Measurements from ENCODE around the gene RAB5IF. TPM values are rescaled to one million over a fixed set of nuclear protein-coding genes. Genes with fewer than 3 reads are reported as not detected.

The RAB5IF gene
- total RNA-seq, 1 donor from 2014 or later = 112 TPM

DNA sequence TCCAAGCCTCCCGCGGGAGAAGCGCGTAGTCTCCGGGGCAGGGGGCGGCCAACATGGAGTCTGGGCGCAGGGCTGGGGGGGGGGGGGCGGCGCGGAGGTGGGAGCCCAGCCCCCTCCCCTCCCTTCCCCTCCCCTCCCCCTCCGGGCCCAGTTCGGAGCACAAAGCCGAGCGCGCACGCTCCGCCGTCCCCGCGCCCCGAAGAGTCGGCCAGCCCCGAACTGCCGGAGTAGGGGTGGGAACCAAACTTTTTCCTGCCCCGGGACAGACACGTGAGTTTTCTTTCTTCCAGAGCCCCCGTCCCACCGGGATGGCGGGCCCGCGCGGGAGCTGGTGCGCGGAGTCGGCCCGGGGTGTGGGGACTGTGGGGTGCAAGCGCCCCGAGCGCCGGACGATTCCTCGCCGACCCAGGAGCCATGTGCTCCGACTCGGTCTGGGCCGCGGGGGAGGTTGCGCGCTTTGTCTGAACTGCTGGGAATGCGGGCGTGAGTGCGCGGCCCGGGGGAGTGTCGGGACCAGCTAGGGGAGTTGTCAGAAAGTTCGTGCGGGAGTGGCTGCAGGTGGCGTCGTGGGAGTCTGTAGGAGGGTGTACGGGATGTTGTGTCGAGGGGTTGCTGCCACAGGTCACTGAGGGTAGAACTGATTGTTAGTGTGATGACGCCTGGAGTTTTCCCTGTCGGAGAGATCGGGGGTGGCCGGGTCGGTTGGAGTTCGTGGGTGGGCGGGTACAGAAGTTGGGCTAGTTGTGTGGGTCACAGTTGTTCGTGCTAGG is 31.0 kb upstream of the RAB5IF start:
- peak overlapping the region; percentile 96 for H3K27ac Mint-ChIP-seq
- peaks cover 24% of the 10 kb centered on the region for H3K36me3 Mint-ChIP-seq (ENCODE audit: low read depth)
- DNase-seq (ENCODE audit: low spot score) = peak; percentile 32

DNA sequence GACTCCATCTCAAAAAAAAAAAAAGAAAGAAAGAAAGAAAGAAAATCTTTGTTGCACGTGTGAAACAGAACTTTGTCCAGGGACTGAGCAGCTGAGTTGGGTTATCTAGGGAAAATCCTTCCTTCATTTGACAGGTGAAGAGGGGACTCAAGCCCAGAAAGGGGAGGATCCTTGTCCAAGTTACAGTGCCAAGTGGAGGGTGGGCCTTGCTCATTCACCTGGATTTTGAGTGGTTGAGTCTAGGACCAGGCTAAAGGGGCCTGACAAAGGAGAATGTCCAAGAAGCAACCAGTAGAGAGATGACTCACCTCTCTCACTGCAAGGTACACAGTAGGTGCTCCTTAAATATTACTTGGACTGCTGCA is 29.5 kb upstream of the RAB5IF start:
- Mint-ChIP-seq H3K9me3 (no peaks in the 10 kb centered on the region), H3K4me1 (ENCODE audit: low read depth) (peaks cover 41% of the 10 kb centered on the region), H3K4me3 (peak overlapping the region; percentile 96), H3K36me3 (ENCODE audit: low read depth) (peaks cover 34% of the 10 kb centered on the region), H3K27ac (peak overlapping the region; percentile 96), H3K27me3 (ENCODE audit: insufficient read depth) (peaks cover 3% of the 10 kb centered on the region)
- no peak for DNase-seq (ENCODE audit: low spot score)
- intact Hi-C loops (cut with micrococcal nuclease) = no loop called here

More for the DNA sequence above, 31.0 kb upstream of the RAB5IF start:
- H3K4me1 Mint-ChIP-seq (ENCODE audit: low read depth) = peaks cover 37% of the 10 kb centered on the region
- H3K27me3 Mint-ChIP-seq (ENCODE audit: insufficient read depth) = peaks cover 3% of the 10 kb centered on the region
- no peaks in the 10 kb centered on the region for H3K9me3 Mint-ChIP-seq
- intact Hi-C loops (cut with micrococcal nuclease) = no loop called here
- H3K4me3 Mint-ChIP-seq = peak overlapping the region; percentile 96

DNA sequence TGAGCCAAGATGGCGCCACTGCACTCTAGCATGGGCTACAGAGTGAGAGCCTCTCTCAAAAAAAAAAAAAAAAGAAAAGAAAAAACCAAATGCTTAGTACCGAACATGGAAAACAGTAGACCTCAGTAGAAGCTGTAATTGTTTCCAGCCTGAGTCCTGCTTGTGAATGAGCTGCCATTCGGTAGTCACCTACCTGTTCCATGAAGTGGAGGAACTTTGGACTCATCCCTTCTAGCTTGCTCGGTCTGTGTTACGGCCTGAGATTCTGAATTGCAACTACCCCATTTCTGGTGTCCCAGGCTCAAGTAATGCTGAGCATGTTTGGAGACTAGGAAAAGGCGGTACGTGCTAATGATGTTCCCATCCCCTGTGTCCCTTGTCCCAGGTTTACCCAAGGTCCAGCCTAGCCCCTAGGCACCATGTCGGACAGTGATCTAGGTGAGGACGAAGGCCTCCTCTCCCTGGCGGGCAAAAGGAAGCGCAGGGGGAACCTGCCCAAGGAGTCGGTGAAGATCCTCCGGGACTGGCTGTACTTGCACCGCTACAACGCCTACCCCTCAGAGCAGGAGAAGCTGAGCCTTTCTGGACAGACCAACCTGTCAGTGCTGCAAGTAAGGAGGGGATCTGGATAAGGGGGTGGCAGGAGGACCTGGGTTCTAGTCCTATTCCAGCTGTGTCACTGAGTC is 27.1 kb upstream of the RAB5IF start:
- Mint-ChIP-seq H3K27me3 (ENCODE audit: insufficient read depth) (no peaks in the 10 kb centered on the region), H3K27ac (no peak overlapping the region), H3K4me3 (no peak overlapping the region), H3K9me3 (no peaks in the 10 kb centered on the region), H3K4me1 (ENCODE audit: low read depth) (peaks cover 37% of the 10 kb centered on the region), H3K36me3 (ENCODE audit: low read depth) (peaks cover 44% of the 10 kb centered on the region)
- intact Hi-C loops (cut with micrococcal nuclease) = no loop called here
- no peak for DNase-seq (ENCODE audit: low spot score)

DNA sequence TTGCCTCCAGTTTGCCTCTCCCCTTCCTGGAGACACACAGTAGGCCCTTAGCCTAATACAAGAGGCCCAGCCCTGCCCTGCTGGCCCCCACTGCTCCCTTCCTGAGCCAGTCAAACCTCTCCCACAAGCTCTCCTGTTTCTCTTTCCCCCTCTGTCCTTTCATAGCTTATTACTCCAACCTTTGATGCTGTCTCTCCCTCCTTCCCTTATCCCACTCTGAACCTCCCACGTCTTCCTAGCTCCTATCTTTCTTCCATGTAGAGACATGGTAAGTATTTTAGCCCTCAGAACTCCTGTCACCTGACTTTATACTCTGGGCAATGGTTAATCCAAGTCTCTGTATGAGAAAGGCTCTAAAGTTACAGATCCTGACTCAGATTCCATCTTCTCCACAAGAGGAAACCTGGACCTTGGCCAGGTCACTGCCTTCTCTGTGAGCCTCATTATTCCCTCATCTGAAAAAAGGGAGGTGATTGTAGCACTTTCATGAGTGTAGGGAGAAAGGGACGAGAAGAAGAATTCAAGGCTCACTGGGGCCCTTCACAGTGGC is 25.5 kb upstream of the RAB5IF start:
- intact Hi-C loops (cut with micrococcal nuclease) = no loop called here
- H3K36me3 Mint-ChIP-seq (ENCODE audit: low read depth) = peaks cover 44% of the 10 kb centered on the region
- DNase-seq (ENCODE audit: low spot score) = no peak
- H3K4me3 Mint-ChIP-seq = no peak overlapping the region
- no peaks in the 10 kb centered on the region for H3K27me3 Mint-ChIP-seq (ENCODE audit: insufficient read depth)
- peak overlapping the region; percentile 2 for H3K27ac Mint-ChIP-seq
- no peaks in the 10 kb centered on the region for H3K9me3 Mint-ChIP-seq
- peaks cover 36% of the 10 kb centered on the region for H3K4me1 Mint-ChIP-seq (ENCODE audit: low read depth)

DNA sequence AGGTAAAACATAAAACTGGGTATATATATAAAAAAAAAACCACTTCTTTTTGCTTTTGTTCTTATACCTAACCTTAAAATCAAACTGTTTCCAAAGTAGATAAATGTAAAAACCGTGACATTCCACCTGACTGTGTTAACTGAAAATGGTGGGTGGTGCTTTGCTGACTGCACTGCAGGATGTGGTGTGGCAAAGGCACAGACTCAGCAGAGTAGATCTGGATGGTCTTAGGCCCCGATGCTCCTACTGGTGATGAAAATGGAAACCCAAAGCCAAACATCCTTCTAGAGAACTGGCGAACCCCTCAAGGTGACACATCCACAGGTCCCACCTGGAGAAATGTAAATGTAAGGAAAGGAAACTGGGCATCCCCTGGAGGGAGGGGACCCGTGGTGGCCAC is 23.3 kb upstream of the RAB5IF start:
- Mint-ChIP-seq H3K9me3 (no peaks in the 10 kb centered on the region), H3K4me1 (ENCODE audit: low read depth) (peaks cover 28% of the 10 kb centered on the region), H3K36me3 (ENCODE audit: low read depth) (peaks cover 43% of the 10 kb centered on the region), H3K27me3 (ENCODE audit: insufficient read depth) (no peaks in the 10 kb centered on the region), H3K27ac (peak overlapping the region; percentile 79), H3K4me3 (peak overlapping the region; percentile 37)
- intact Hi-C loops (cut with micrococcal nuclease) = loop anchor here (1.0 kb wide), 1 partner anchor 10 kb away; no protein-coding TSS in a partner anchor
- peak; percentile 14 for DNase-seq (ENCODE audit: low spot score)

DNA sequence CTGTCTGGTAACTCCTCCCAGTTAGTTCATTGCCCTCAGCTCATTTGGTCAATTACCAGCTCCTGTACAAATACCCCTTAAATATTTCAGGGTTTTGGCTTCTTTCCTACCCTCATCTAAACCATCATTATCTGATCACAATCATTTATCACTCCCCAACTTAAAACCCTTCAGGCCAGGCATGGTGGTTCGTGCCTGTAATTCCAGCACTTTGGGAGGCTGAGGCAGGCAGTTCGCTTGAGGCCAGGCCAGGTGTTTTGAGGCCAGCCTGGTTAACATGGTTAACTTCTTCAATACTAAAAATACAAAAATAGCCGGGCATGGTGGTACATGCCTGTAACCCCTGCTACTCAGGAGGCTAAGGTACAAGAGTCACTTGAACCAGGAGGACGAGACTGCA is 22.8 kb upstream of the RAB5IF start:
- Mint-ChIP-seq H3K27ac (peak overlapping the region; percentile 79), H3K4me1 (ENCODE audit: low read depth) (peaks cover 32% of the 10 kb centered on the region), H3K36me3 (ENCODE audit: low read depth) (peaks cover 47% of the 10 kb centered on the region), H3K4me3 (no peak overlapping the region), H3K27me3 (ENCODE audit: insufficient read depth) (no peaks in the 10 kb centered on the region), H3K9me3 (no peaks in the 10 kb centered on the region)
- intact Hi-C loops (cut with micrococcal nuclease) = loop anchor here (1.0 kb wide), 1 partner anchor 9 kb away; no protein-coding TSS in a partner anchor
- no peak for DNase-seq (ENCODE audit: low spot score)

DNA sequence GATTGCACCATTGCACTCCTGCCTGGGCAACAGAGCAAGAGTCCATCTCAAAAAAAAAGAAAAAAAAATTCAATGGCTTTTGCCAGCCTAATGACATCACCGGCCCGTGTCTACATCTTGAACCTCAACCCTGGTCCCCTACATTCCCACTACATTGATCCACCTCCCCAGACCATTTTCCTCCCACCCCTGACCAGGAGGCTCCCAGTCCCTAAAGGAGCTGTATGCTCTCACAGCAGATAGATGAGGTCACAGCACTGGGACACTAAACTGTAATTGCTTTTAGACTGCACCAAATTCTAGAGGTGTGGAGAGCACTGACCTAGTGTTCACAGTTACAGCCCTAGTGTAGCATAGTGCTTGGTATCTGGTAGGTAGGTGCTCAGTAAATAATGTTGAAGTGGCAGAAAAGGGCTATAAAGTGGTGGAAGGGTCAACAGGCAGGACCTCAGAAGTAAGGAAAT is 21.5 kb upstream of the RAB5IF start:
- Mint-ChIP-seq H3K9me3 (no peaks in the 10 kb centered on the region), H3K27me3 (ENCODE audit: insufficient read depth) (no peaks in the 10 kb centered on the region), H3K4me3 (no peak overlapping the region), H3K27ac (peak overlapping the region; percentile 9), H3K4me1 (ENCODE audit: low read depth) (peaks cover 32% of the 10 kb centered on the region), H3K36me3 (ENCODE audit: low read depth) (peaks cover 43% of the 10 kb centered on the region)
- DNase-seq (ENCODE audit: low spot score) = no peak
- intact Hi-C loops (cut with micrococcal nuclease) = no loop called here

DNA sequence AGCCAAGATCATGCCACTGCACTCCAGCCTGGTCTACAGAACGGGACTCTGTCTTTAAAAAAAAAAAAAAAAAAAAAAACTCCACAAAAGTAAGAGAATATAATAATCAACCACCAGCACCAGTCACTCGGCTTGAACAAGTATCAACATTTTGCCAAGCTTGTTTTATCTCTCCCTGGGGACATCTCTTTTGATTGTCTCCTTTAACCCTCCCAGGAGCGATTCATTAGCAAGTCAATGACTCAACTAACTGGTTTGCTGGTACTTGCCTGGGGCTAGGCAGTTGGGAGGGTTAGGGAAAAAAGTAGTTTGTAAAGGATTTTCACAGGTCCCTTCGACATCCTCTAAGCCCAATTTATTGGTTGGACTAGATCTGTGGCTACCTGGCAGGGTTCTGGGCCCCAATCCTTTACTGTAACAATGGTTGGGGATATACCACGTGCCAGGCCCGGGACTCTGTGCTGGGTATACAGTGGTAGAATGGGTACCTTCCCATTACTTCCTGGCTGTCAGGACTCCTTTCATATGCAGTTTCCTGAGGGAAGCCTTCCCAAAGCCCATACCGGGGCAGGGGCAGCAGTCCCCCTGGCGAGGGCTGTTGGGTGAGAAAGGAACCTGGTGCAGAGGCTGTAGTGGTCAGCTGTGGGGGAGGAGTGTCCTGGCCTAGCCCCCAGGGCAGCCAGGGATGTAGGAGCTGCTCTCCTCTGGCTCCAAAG is 20.0 kb upstream of the RAB5IF start:
- peaks cover 38% of the 10 kb centered on the region for H3K36me3 Mint-ChIP-seq (ENCODE audit: low read depth)
- no peak for DNase-seq (ENCODE audit: low spot score)
- intact Hi-C loops (cut with micrococcal nuclease) = no loop called here

DNA sequence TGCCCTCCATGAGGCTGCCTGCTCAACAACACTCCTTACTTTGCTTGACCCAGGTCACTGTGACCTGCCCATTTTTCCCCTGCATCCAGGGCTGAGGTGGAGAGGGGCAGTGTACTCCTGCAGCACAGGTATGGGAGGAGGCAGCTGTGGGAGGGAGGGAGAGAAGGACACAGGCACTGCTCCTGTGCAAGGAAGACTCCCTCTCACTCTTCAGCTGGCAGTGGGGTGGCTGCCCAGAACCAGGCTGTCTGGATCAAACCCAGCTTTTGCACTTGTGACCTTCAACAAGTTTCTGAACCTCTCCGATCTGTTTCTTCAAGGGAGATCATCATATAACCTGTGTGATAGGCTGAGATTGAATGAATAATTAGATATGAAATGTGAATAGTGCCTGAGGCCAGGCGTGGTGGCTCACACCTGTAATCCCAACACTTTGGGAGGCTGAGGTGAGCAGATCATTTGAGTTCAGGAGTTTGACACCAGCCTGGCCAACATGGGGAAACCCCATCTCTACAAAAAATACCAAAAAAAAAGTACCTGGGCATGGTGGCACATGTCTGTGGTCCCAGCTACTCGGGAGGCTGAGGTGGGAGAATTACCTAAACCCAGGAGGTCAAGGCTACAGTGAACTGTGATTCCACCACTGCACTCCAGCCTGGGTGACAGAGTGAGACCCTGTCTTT is 18.1 kb upstream of the RAB5IF start:
- Mint-ChIP-seq H3K36me3 (ENCODE audit: low read depth) (peaks cover 45% of the 10 kb centered on the region), H3K27ac (no peak overlapping the region), H3K4me1 (ENCODE audit: low read depth) (peaks cover 43% of the 10 kb centered on the region), H3K9me3 (no peaks in the 10 kb centered on the region), H3K27me3 (ENCODE audit: insufficient read depth) (no peaks in the 10 kb centered on the region), H3K4me3 (no peak overlapping the region)
- DNase-seq (ENCODE audit: low spot score) = no peak
- intact Hi-C loops (cut with micrococcal nuclease) = no loop called here

More for the DNA sequence above, 20.0 kb upstream of the RAB5IF start:
- H3K27me3 Mint-ChIP-seq (ENCODE audit: insufficient read depth) = no peaks in the 10 kb centered on the region
- no peak overlapping the region for H3K27ac Mint-ChIP-seq
- H3K4me1 Mint-ChIP-seq (ENCODE audit: low read depth) = peaks cover 30% of the 10 kb centered on the region
- no peaks in the 10 kb centered on the region for H3K9me3 Mint-ChIP-seq
- H3K4me3 Mint-ChIP-seq = no peak overlapping the region

DNA sequence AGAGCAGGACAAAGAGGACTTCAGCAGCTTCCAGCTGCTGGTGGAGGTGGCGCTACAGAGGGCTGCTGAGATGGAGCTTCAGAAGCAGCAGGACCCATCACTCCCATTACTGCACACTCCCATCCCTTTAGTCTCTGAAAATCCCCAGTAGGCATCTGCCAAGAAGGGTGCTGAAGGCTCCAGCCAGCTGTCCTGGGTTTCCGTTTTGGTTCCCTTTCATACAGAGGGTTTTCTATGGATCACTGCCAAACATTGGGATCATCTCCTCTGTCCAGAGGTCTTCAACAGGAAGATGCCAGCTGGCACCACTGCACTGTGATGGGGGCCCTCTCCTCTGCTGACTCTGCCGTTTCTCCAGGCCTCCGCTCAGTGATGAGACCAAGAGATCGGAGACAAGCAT is 14.3 kb upstream of the RAB5IF start:
- peaks cover 68% of the 10 kb centered on the region for H3K4me1 Mint-ChIP-seq (ENCODE audit: low read depth)
- H3K4me3 Mint-ChIP-seq = no peak overlapping the region
- DNase-seq (ENCODE audit: low spot score) = no peak
- peak overlapping the region; percentile 77 for H3K27ac Mint-ChIP-seq
- no peaks in the 10 kb centered on the region for H3K9me3 Mint-ChIP-seq
- no peaks in the 10 kb centered on the region for H3K27me3 Mint-ChIP-seq (ENCODE audit: insufficient read depth)
- H3K36me3 Mint-ChIP-seq (ENCODE audit: low read depth) = peaks cover 60% of the 10 kb centered on the region
- intact Hi-C loops (cut with micrococcal nuclease) = loop anchor here (10.0 kb wide), 1 partner anchor 846 kb away; the partner anchor contains the start of gene RBM39

DNA sequence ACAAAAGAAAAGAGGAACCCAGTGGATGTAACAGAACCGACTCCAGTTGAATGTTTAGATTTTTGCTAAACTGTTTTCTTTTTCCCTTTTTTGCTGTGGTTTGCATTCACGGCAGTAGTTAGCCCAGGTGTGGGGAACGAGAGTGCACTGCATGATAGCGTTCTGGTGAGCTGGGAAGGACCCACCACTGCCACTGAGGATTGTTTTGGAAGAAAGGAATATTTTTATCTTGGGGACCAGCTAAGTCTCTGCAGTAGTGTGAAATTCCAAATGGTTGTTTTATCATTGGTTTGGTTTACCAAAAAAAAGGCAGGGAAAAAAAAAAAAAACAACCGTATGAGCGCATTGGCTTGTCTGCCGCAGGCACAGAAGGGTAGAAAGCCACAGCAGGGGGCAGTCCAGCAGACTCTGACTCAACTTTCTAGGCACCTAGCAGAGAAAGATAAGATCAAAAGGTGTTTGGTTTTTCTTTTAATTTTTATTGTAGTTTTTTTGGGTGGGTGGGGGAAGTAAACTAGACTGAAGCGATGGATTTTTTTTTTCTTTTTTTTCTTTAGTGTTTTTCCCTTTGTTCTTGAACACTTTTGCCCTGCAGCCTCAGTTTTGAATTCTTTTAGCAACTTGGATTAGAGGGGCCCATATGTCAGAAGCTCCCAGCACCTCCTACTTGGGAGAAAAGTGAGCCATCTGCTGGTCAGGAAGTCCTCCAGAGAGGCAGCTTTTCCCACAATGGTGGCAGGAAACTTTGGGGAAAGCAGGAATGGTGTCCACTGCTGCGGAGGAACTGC is 13.5 kb upstream of the RAB5IF start:
- intact Hi-C loops (cut with micrococcal nuclease) = loop anchor here (1.0 to 10.0 kb wide), 2 partner anchors 10 to 847 kb away; partner anchors contain the start of gene RBM39
- no peaks in the 10 kb centered on the region for H3K27me3 Mint-ChIP-seq (ENCODE audit: insufficient read depth)
- no peaks in the 10 kb centered on the region for H3K9me3 Mint-ChIP-seq
- peak overlapping the region; percentile 77 for H3K27ac Mint-ChIP-seq
- peak; percentile 36 for DNase-seq (ENCODE audit: low spot score)
- H3K4me1 Mint-ChIP-seq (ENCODE audit: low read depth) = peaks cover 62% of the 10 kb centered on the region
- peaks cover 55% of the 10 kb centered on the region for H3K36me3 Mint-ChIP-seq (ENCODE audit: low read depth)
- H3K4me3 Mint-ChIP-seq = peak overlapping the region; percentile 27
